ENCODE measurements around the gene ZNF280C. TPM values are rescaled to one million over a fixed set of nuclear protein-coding genes. Genes with fewer than 3 reads are reported as not detected.

Gene ZNF280C
- total RNA-seq, 1 experiment from 2014 or later = 4.6 TPM

GRCh38 chrX:130179579-130180215, 89.0 kb downstream of the ZNF280C start:
- no peak for ATAC-seq
- Histone ChIP-seq H3K4me1 (ENCODE audit: insufficient read depth, low read length) (no peaks in the 10 kb centered on the region), H3K27ac (ENCODE audit: low read length) (no peak overlapping the region), H3K27me3 (ENCODE audit: low read length) (no peaks in the 10 kb centered on the region), H3K9me3 (ENCODE audit: low read length) (no peaks in the 10 kb centered on the region), H3K79me2 (ENCODE audit: low read length) (no peaks in the 10 kb centered on the region), H3K36me3 (ENCODE audit: low read depth, low read length) (no peaks in the 10 kb centered on the region), H3K4me3 (ENCODE audit: low read length) (no peak overlapping the region), H2AFZ (ENCODE audit: low read length) (no peak overlapping the region), H3F3A (ENCODE audit: low read length, unreplicated experiment) (no peaks in the 10 kb centered on the region), H3K4me2 (ENCODE audit: low read length) (no peak overlapping the region), H3K9me2 (replicated peaks; ENCODE audit: low read length) (no peaks in the 10 kb centered on the region), H4K20me1 (ENCODE audit: low read length) (no peaks in the 10 kb centered on the region), H3K9ac (ENCODE audit: low read length) (no peak overlapping the region)
- BruUV-seq (replicated peaks) = no TSS peak
- ChIA-PET POLR2A (ENCODE audit: unreplicated experiment) (no interaction called here), CTCF (no interaction called here)
- no peak for TF ChIP-seq EZH2phosphoT487 (IDR thresholded peaks at IDR 0.05; ENCODE audit: borderline replicate concordance, low read length)
- no peak for TF ChIP-seq EZH2 (IDR thresholded peaks at IDR 0.05; ENCODE audit: low read length, unreplicated experiment)
- TF ChIP-seq CTCF (conservative IDR thresholded peaks at IDR 0.05; ENCODE audit: low read depth, low read length) = no peak
- no peak for DNase-seq
- intact Hi-C loops (cut with micrococcal nuclease) = no loop called here

GRCh38 chrX:130179170-130179569, 89.5 kb downstream of the ZNF280C start:
- Histone ChIP-seq H3K9me2 (replicated peaks; ENCODE audit: low read length) (no peaks in the 10 kb centered on the region), H3K27ac (ENCODE audit: low read length) (no peak overlapping the region), H3K4me2 (ENCODE audit: low read length) (no peak overlapping the region), H3K4me3 (ENCODE audit: low read length) (no peak overlapping the region), H3K36me3 (ENCODE audit: low read depth, low read length) (no peaks in the 10 kb centered on the region), H3K9me3 (ENCODE audit: low read length) (no peaks in the 10 kb centered on the region), H3K79me2 (ENCODE audit: low read length) (no peaks in the 10 kb centered on the region), H3F3A (ENCODE audit: low read length, unreplicated experiment) (no peaks in the 10 kb centered on the region), H2AFZ (ENCODE audit: low read length) (no peak overlapping the region), H3K9ac (ENCODE audit: low read length) (no peak overlapping the region), H4K20me1 (ENCODE audit: low read length) (no peaks in the 10 kb centered on the region), H3K4me1 (ENCODE audit: insufficient read depth, low read length) (peaks cover 3% of the 10 kb centered on the region), H3K27me3 (ENCODE audit: low read length) (no peaks in the 10 kb centered on the region)
- POLR2A ChIA-PET (ENCODE audit: unreplicated experiment) = interaction anchor here (0.6 kb wide), 1 partner anchor 22 kb away, joined by 10 read pairs; no protein-coding TSS in a partner anchor
- no peak for TF ChIP-seq EZH2phosphoT487 (IDR thresholded peaks at IDR 0.05; ENCODE audit: borderline replicate concordance, low read length)
- TF ChIP-seq EZH2 (IDR thresholded peaks at IDR 0.05; ENCODE audit: low read length, unreplicated experiment) = no peak
- no peak for TF ChIP-seq CTCF (conservative IDR thresholded peaks at IDR 0.05; ENCODE audit: low read depth, low read length)
- intact Hi-C loops (cut with micrococcal nuclease) = no loop called here
- CTCF ChIA-PET = no interaction called here
- no TSS peak for BruUV-seq (replicated peaks)
- DNase-seq (no peak), ATAC-seq (no peak)

GRCh38 chrX:130176942-130177341, 91.8 kb downstream of the ZNF280C start:
- intact Hi-C loops (cut with micrococcal nuclease) = no loop called here
- no peak overlapping the region for H3K4me3 ChIP-seq (ENCODE audit: low read length)
- no peak overlapping the region for H3K9ac ChIP-seq (ENCODE audit: low read length)
- no peaks in the 10 kb centered on the region for H3F3A ChIP-seq (ENCODE audit: low read length, unreplicated experiment)
- H3K9me3 ChIP-seq (ENCODE audit: low read length) = no peaks in the 10 kb centered on the region
- no peak overlapping the region for H3K4me2 ChIP-seq (ENCODE audit: low read length)
- no peak for ATAC-seq
- no peaks in the 10 kb centered on the region for H4K20me1 ChIP-seq (ENCODE audit: low read length)
- CTCF ChIA-PET = no interaction called here
- H3K27me3 ChIP-seq (ENCODE audit: low read length) = no peaks in the 10 kb centered on the region
- H2AFZ ChIP-seq (ENCODE audit: low read length) = no peak overlapping the region
- peaks cover 20% of the 10 kb centered on the region for H3K4me1 ChIP-seq (ENCODE audit: insufficient read depth, low read length)
- POLR2A ChIA-PET (ENCODE audit: unreplicated experiment) = no interaction called here
- H3K9me2 ChIP-seq (replicated peaks; ENCODE audit: low read length) = no peaks in the 10 kb centered on the region
- no peak for DNase-seq
- no TSS peak for BruUV-seq (replicated peaks)
- H3K36me3 ChIP-seq (ENCODE audit: low read depth, low read length) = no peaks in the 10 kb centered on the region
- TF ChIP-seq EZH2 (IDR thresholded peaks at IDR 0.05; ENCODE audit: low read length, unreplicated experiment) (no peak), CTCF (conservative IDR thresholded peaks at IDR 0.05; ENCODE audit: low read depth, low read length) (no peak), EZH2phosphoT487 (IDR thresholded peaks at IDR 0.05; ENCODE audit: borderline replicate concordance, low read length) (no peak)
- no peaks in the 10 kb centered on the region for H3K79me2 ChIP-seq (ENCODE audit: low read length)
- H3K27ac ChIP-seq (ENCODE audit: low read length) = no peak overlapping the region
